Measurements from ENCODE around the gene TDO2. TPM values are rescaled to one million over a fixed set of nuclear protein-coding genes. Genes with fewer than 3 reads are reported as not detected.

The TDO2 gene
- polyA plus RNA-seq, 1 donor from 2014 or later: 0.73 TPM

GRCh38 chr4:155914782-155915181, 11.3 kb downstream of the TDO2 start:
- no peak overlapping the region for H3K27ac ChIP-seq (ENCODE audit: low read length)
- H3K27me3 ChIP-seq (ENCODE audit: insufficient read depth, low read depth, low read length): no peaks in the 10 kb centered on the region
- no peak overlapping the region for H3K4me3 ChIP-seq (ENCODE audit: low read length)
- TF ChIP-seq EP300 (conservative IDR thresholded peaks at IDR 0.05; ENCODE audit: poor library complexity, severe bottlenecking) (no peak), REST (IDR thresholded peaks at IDR 0.05; ENCODE audit: borderline replicate concordance) (no peak), SMC3 (conservative IDR thresholded peaks at IDR 0.05; ENCODE audit: poor library complexity) (no peak), CTCF (IDR thresholded peaks at IDR 0.05; ENCODE audit: poor library complexity, severe bottlenecking) (no peak), EZH2 (IDR thresholded peaks at IDR 0.05; ENCODE audit: borderline replicate concordance, insufficient read depth, low read length, poor library complexity, severe bottlenecking) (no peak), MXI1 (conservative IDR thresholded peaks at IDR 0.05; ENCODE audit: poor library complexity, severe bottlenecking) (no peak), TAF1 (IDR thresholded peaks at IDR 0.05; ENCODE audit: low read depth) (no peak), POLR2AphosphoS5 (IDR thresholded peaks at IDR 0.05) (no peak), RAD21 (conservative IDR thresholded peaks at IDR 0.05) (no peak)
- no peaks in the 10 kb centered on the region for H3K79me2 ChIP-seq (replicated peaks; ENCODE audit: insufficient read depth, low read length)
- H3K9me3 ChIP-seq (ENCODE audit: low read length): no peaks in the 10 kb centered on the region
- H4K20me1 ChIP-seq (ENCODE audit: insufficient read depth): no peaks in the 10 kb centered on the region
- H3K36me3 ChIP-seq (ENCODE audit: insufficient read depth, low read length): no peaks in the 10 kb centered on the region
- H3K9me2 ChIP-seq (ENCODE audit: insufficient read depth, low read length): no peaks in the 10 kb centered on the region
- no peak overlapping the region for H3K9ac ChIP-seq (ENCODE audit: low read length)
- H3F3A ChIP-seq (ENCODE audit: insufficient read depth, low read length, poor library complexity, severe bottlenecking): no peaks in the 10 kb centered on the region
- no peak overlapping the region for H3K4me2 ChIP-seq (ENCODE audit: low read length)
- no peak overlapping the region for H2AFZ ChIP-seq (ENCODE audit: low read depth, low read length)

GRCh38 chr4:155921597-155921996, 18.1 kb downstream of the TDO2 start:
- H3K36me3 ChIP-seq (ENCODE audit: insufficient read depth, low read length): no peaks in the 10 kb centered on the region
- H3K9me2 ChIP-seq (ENCODE audit: insufficient read depth, low read length): no peaks in the 10 kb centered on the region
- no peak overlapping the region for H3K4me3 ChIP-seq (ENCODE audit: low read length)
- TF ChIP-seq EP300 (conservative IDR thresholded peaks at IDR 0.05; ENCODE audit: poor library complexity, severe bottlenecking): no peak
- no peak for TF ChIP-seq MXI1 (conservative IDR thresholded peaks at IDR 0.05; ENCODE audit: poor library complexity, severe bottlenecking)
- no peak for TF ChIP-seq TAF1 (IDR thresholded peaks at IDR 0.05; ENCODE audit: low read depth)
- no peak for TF ChIP-seq REST (IDR thresholded peaks at IDR 0.05; ENCODE audit: borderline replicate concordance)
- no peak for TF ChIP-seq SMC3 (conservative IDR thresholded peaks at IDR 0.05; ENCODE audit: poor library complexity)
- TF ChIP-seq EZH2 (IDR thresholded peaks at IDR 0.05; ENCODE audit: borderline replicate concordance, insufficient read depth, low read length, poor library complexity, severe bottlenecking): no peak
- no peak for TF ChIP-seq RAD21 (conservative IDR thresholded peaks at IDR 0.05)
- TF ChIP-seq CTCF (IDR thresholded peaks at IDR 0.05; ENCODE audit: poor library complexity, severe bottlenecking): no peak
- TF ChIP-seq POLR2AphosphoS5 (IDR thresholded peaks at IDR 0.05): no peak
- H3K79me2 ChIP-seq (replicated peaks; ENCODE audit: insufficient read depth, low read length): no peaks in the 10 kb centered on the region
- H3K9me3 ChIP-seq (ENCODE audit: low read length): no peaks in the 10 kb centered on the region
- no peaks in the 10 kb centered on the region for H4K20me1 ChIP-seq (ENCODE audit: insufficient read depth)
- no peak overlapping the region for H3K9ac ChIP-seq (ENCODE audit: low read length)
- no peak overlapping the region for H2AFZ ChIP-seq (ENCODE audit: low read depth, low read length)
- no peak overlapping the region for H3K27ac ChIP-seq (ENCODE audit: low read length)
- H3K4me2 ChIP-seq (ENCODE audit: low read length): no peak overlapping the region
- no peaks in the 10 kb centered on the region for H3F3A ChIP-seq (ENCODE audit: insufficient read depth, low read length, poor library complexity, severe bottlenecking)
- H3K27me3 ChIP-seq (ENCODE audit: insufficient read depth, low read depth, low read length): no peaks in the 10 kb centered on the region

Measured in neural cell (in vitro differentiated cells).